PC-9 (cell line): Measurements from ENCODE around the gene ESPN.

ENCODE experiments used
- EZH2 ChIP-seq: fragments of 200-600 bp; sonication (generic); IDR thresholded peaks from 2 replicates; pipeline ENCODE4 v1.8.0; 2017; ENCODE audit warnings: antibody characterized with exemption, low read depth
- TF ChIP-seq, protein P1 (sequence below): fragments of 200-600 bp; sonication (generic); conservative IDR thresholded peaks from 2 replicates; pipeline ENCODE4 v1.6.1; 2017; ENCODE audit warnings: mixed run types, antibody characterized with exemption, mild to moderate bottlenecking, moderate library complexity

DNA sequence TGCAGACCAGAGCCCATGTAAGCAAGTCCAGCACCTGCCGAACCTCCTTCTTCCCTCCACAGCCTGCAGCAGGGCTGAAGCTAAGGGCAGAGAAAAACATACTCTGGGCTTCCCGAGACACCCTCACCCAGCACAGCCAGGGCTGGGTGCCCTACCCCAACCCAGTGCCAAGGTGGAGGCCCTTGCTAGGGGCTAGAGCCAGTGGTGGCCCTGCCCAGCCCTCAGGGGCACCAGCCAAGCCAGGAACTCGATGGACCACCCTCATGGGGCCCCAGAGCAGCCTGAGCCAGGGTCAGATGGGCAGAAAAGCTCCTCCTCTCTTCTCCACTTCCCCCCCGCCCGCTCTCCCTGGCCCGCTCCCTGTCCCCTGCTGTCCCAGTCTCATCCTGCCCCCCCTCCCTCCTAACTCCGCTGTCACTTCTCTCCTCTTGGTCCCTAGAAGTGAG lies 25.5 kb downstream of the ESPN start:
- TF ChIP-seq, protein P1, sequence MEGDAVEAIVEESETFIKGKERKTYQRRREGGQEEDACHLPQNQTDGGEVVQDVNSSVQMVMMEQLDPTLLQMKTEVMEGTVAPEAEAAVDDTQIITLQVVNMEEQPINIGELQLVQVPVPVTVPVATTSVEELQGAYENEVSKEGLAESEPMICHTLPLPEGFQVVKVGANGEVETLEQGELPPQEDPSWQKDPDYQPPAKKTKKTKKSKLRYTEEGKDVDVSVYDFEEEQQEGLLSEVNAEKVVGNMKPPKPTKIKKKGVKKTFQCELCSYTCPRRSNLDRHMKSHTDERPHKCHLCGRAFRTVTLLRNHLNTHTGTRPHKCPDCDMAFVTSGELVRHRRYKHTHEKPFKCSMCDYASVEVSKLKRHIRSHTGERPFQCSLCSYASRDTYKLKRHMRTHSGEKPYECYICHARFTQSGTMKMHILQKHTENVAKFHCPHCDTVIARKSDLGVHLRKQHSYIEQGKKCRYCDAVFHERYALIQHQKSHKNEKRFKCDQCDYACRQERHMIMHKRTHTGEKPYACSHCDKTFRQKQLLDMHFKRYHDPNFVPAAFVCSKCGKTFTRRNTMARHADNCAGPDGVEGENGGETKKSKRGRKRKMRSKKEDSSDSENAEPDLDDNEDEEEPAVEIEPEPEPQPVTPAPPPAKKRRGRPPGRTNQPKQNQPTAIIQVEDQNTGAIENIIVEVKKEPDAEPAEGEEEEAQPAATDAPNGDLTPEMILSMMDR = no peak
- no peak for TF ChIP-seq EZH2
